OCI-LY7 (cell line): Measurements from ENCODE around the gene ARL15.

Experiments used
- EZH2phosphoT487 ChIP-seq: fragments of 200-600 bp; sonication (generic); IDR thresholded peaks from 2 replicates; pipeline ENCODE4 v1.6.1; 2018; ENCODE audit warnings: low read depth, borderline replicate concordance, mild to moderate bottlenecking, mixed run types, antibody characterized with exemption, low read length, moderate library complexity, mixed read lengths
- TF ChIP-seq, protein P1 (sequence below): fragments of 200-600 bp; sonication (generic); conservative IDR thresholded peaks from 2 replicates; pipeline ENCODE4 v1.5.1; 2014; ENCODE audit warnings: mild to moderate bottlenecking, antibody characterized with exemption, low read length, moderate library complexity, mixed read lengths

DNA sequence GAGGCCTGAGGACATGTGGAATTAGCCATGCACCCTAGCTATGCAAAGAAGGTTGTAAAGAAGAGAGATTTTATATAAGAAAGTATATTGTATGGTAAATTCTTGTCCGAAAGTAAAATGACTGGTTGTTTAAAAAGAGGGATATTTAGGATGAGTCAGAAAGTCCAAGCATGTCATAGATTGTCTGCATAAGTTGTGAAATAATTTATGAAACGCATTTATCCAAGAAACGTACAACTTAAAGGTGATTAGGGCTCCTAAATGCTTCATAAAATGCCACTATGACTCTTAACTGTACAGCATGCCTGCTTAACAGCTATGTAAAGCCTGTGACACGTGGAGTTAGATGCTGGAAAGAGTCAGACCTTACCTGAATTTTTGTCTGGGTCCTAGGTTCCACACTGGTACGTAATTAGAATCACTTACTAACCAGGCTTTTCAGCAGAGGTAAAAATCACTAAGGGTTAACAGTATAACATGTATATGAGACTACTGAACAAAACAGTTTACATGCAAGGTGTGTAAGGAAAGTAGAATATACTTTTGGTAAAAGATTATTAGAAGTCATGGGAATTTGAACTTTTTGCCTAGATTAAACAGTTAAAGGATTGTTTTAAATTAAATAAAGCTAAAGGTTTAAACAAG, 37.0 kb upstream of the ARL15 start:
- TF ChIP-seq, protein P1, sequence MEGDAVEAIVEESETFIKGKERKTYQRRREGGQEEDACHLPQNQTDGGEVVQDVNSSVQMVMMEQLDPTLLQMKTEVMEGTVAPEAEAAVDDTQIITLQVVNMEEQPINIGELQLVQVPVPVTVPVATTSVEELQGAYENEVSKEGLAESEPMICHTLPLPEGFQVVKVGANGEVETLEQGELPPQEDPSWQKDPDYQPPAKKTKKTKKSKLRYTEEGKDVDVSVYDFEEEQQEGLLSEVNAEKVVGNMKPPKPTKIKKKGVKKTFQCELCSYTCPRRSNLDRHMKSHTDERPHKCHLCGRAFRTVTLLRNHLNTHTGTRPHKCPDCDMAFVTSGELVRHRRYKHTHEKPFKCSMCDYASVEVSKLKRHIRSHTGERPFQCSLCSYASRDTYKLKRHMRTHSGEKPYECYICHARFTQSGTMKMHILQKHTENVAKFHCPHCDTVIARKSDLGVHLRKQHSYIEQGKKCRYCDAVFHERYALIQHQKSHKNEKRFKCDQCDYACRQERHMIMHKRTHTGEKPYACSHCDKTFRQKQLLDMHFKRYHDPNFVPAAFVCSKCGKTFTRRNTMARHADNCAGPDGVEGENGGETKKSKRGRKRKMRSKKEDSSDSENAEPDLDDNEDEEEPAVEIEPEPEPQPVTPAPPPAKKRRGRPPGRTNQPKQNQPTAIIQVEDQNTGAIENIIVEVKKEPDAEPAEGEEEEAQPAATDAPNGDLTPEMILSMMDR: no peak
- TF ChIP-seq EZH2phosphoT487: no peak
